ENCODE results near the gene NUDT2.
A peak's percentile ranks its signal among the peaks of the same experiment; 100 is the strongest.
"Not testable (repeated sequence)": the region's sequence is repeated elsewhere in the genome, so short reads cannot be mapped to it uniquely, and the experiment has no call there.

The NUDT2 gene

GRCh38 chr9:34328987-34329832, at the start of gene NUDT2, which contains the start of gene KIF24:
TSS of gene NUDT2 (plus strand) at chr9:34329569. CDS start at chr9:34339040, 9,471 bp downstream.
TSS of gene KIF24 (minus strand) at chr9:34329268. CDS start at chr9:34311346, 17,922 bp downstream.
- peak; percentile 99 for DNase-seq (ENCODE audit: low spot score)

GRCh38 chr9:34282096-34282495, 47.3 kb upstream of the NUDT2 start:
- no peak for DNase-seq (ENCODE audit: low spot score)

GRCh38 chr9:34289159-34289558, 40.2 kb upstream of the NUDT2 start:
- DNase-seq (ENCODE audit: low spot score): no peak

GRCh38 chr9:34291023-34291422, 38.3 kb upstream of the NUDT2 start:
- no peak for DNase-seq (ENCODE audit: low spot score)

- DNase-seq (ENCODE audit: low spot score): no peak
Measured at GRCh38 chr9:34291423-34291822, 37.9 kb upstream of the NUDT2 start.

GRCh38 chr9:34292552-34292951, 36.8 kb upstream of the NUDT2 start:
- DNase-seq (ENCODE audit: low spot score): no peak

GRCh38 chr9:34301064-34301463, 28.3 kb upstream of the NUDT2 start:
- DNase-seq (ENCODE audit: low spot score): not testable (repeated sequence)

GRCh38 chr9:34308316-34308715, 21.1 kb upstream of the NUDT2 start:
- DNase-seq (ENCODE audit: low spot score): not testable (repeated sequence)

GRCh38 chr9:34310215-34310614, 19.2 kb upstream of the NUDT2 start:
- DNase-seq (ENCODE audit: low spot score): no peak

- no peak for DNase-seq (ENCODE audit: low spot score)
Measured at GRCh38 chr9:34311499-34312185, 17.7 kb upstream of the NUDT2 start.

- DNase-seq (ENCODE audit: low spot score): no peak
Measured at GRCh38 chr9:34317436-34317835, 11.9 kb upstream of the NUDT2 start.

GRCh38 chr9:34318163-34318790, 11.1 kb upstream of the NUDT2 start:
- no peak for DNase-seq (ENCODE audit: low spot score)

- no peak for DNase-seq (ENCODE audit: low spot score)
Measured at GRCh38 chr9:34321451-34321850, 7.9 kb upstream of the NUDT2 start.

- DNase-seq (ENCODE audit: low spot score): no peak
Measured at GRCh38 chr9:34322899-34323591, 6.3 kb upstream of the NUDT2 start.

GRCh38 chr9:34326690-34327089, 2.7 kb upstream of the NUDT2 start:
- DNase-seq (ENCODE audit: low spot score): no peak

GRCh38 chr9:34328500-34328986, 826 bp upstream of the NUDT2 start:
- peak; percentile 50 for DNase-seq (ENCODE audit: low spot score)

GRCh38 chr9:34331196-34331595, 1.8 kb downstream of the NUDT2 start:
- DNase-seq (ENCODE audit: low spot score): no peak

GRCh38 chr9:34332076-34332964, 3.0 kb downstream of the NUDT2 start:
- DNase-seq (ENCODE audit: low spot score): peak; percentile 56

GRCh38 chr9:34333836-34334235, 4.5 kb downstream of the NUDT2 start:
- no peak for DNase-seq (ENCODE audit: low spot score)

GRCh38 chr9:34334337-34334824, 5.0 kb downstream of the NUDT2 start:
- no peak for DNase-seq (ENCODE audit: low spot score)

GRCh38 chr9:34334916-34335315, 5.5 kb downstream of the NUDT2 start:
- no peak for DNase-seq (ENCODE audit: low spot score)
